Measurements from ENCODE around the gene STK4.
"Not testable (repeated sequence)": the region's sequence is repeated elsewhere in the genome, so short reads cannot be mapped to it uniquely, and the experiment has no call there.

STK4 gene

GRCh38 chr20:45055056-45055455, 88.7 kb downstream of the STK4 start:
- DNase-seq (ENCODE audit: low spot score), result no peak

GRCh38 chr20:45056473-45057173, 90.3 kb downstream of the STK4 start:
- no peak for DNase-seq (ENCODE audit: low spot score)

- peak; percentile 64 for DNase-seq (ENCODE audit: low spot score)
These were observed 92.0 kb downstream of the STK4 start for GRCh38 chr20:45058168-45058850.

GRCh38 chr20:45059022-45059728, 92.9 kb downstream of the STK4 start:
- DNase-seq (ENCODE audit: low spot score), result peak; percentile 92

GRCh38 chr20:45060294-45060693, 94.0 kb downstream of the STK4 start:
- peak; percentile 34 for DNase-seq (ENCODE audit: low spot score)

- peak; percentile 43 for DNase-seq (ENCODE audit: low spot score)
These were observed 94.9 kb downstream of the STK4 start for GRCh38 chr20:45061244-45061643.

GRCh38 chr20:45063107-45063506, 96.8 kb downstream of the STK4 start:
- DNase-seq (ENCODE audit: low spot score), result not testable (repeated sequence)

- peak; percentile 38 for DNase-seq (ENCODE audit: low spot score)
These were observed 98.5 kb downstream of the STK4 start for GRCh38 chr20:45064812-45065211.

GRCh38 chr20:45066372-45066771, 100.1 kb downstream of the STK4 start:
- no peak for DNase-seq (ENCODE audit: low spot score)

GRCh38 chr20:45067087-45067486, 100.8 kb downstream of the STK4 start:
- DNase-seq (ENCODE audit: low spot score), result no peak

- no peak for DNase-seq (ENCODE audit: low spot score)
These were observed 101.2 kb downstream of the STK4 start for GRCh38 chr20:45067558-45067957.

- no peak for DNase-seq (ENCODE audit: low spot score)
These were observed 102.9 kb downstream of the STK4 start for GRCh38 chr20:45069261-45069660.

- no peak for DNase-seq (ENCODE audit: low spot score)
These were observed 104.8 kb downstream of the STK4 start for GRCh38 chr20:45070932-45071632.

- no peak for DNase-seq (ENCODE audit: low spot score)
These were observed 105.8 kb downstream of the STK4 start for GRCh38 chr20:45072066-45072465.

- no peak for DNase-seq (ENCODE audit: low spot score)
These were observed 106.9 kb downstream of the STK4 start for GRCh38 chr20:45073221-45073620.

- DNase-seq (ENCODE audit: low spot score), result no peak
These were observed 111.2 kb downstream of the STK4 start for GRCh38 chr20:45077559-45077958.

GRCh38 chr20:45080867-45081624, 114.7 kb downstream of the STK4 start:
- no peak for DNase-seq (ENCODE audit: low spot score)

- no peak for DNase-seq (ENCODE audit: low spot score)
These were observed 116.2 kb downstream of the STK4 start for GRCh38 chr20:45082468-45082867.

- no peak for DNase-seq (ENCODE audit: low spot score)
These were observed 116.8 kb downstream of the STK4 start for GRCh38 chr20:45083127-45083526.

- no peak for DNase-seq (ENCODE audit: low spot score)
These were observed 119.0 kb downstream of the STK4 start for GRCh38 chr20:45085289-45085688.

GRCh38 chr20:45085867-45086266, 119.6 kb downstream of the STK4 start:
- DNase-seq (ENCODE audit: low spot score), result no peak

All from pons (tissue), 1 donor.